Renal cortex interstitium (tissue), 11 donors: ENCODE data around the gene CA7. TPM values are rescaled to one million over a fixed set of nuclear protein-coding genes. Genes with fewer than 3 reads are reported as not detected.
"Not testable (repeated sequence)": the region's sequence is repeated elsewhere in the genome, so short reads cannot be mapped to it uniquely, and the experiment has no call there.

Source experiments
- DNase-seq, 11 donors: peaks; one replicate each; pipeline ENCODE4 v3.0.0-alpha.2; 2013; ENCODE audit warnings: low read depth in 9 of 11, low spot score in 4 of 11; ENCODE audit errors: extremely low read depth in 1 of 11
- polyA plus RNA-seq, 3 donors: library from polyadenylated mRNA; unstranded; fragments of 120-200 nt; gene quantifications; one replicate each; pipeline ENCODE4 v1.2.1, GENCODE V29; 2013; ENCODE audit not compliant: insufficient read length in 3 of 3

Gene CA7
- polyA plus RNA-seq, 3 donors: 0.28 to 0.45 (median 0.32) TPM

DNA sequence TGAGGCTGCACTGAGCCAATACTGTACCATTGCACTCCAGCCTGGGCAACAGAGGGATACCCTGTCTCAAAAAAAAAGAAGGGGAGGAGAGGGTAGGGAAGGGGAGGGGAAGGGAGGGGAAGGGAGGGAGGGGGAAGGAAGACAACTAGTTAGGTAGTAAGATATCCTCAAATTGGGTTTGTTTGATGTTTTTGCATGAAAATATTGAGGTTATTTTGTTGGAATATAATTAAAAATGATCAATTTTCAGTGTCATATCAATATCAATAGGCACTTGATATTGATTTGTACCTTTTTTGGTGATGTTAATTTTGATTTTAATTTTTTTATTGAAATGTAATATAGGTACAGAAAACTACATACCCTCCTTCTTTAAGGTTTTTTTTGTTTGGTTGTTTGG is 19.5 kb downstream of the CA7 start:
- DNase-seq: no peak

DNA sequence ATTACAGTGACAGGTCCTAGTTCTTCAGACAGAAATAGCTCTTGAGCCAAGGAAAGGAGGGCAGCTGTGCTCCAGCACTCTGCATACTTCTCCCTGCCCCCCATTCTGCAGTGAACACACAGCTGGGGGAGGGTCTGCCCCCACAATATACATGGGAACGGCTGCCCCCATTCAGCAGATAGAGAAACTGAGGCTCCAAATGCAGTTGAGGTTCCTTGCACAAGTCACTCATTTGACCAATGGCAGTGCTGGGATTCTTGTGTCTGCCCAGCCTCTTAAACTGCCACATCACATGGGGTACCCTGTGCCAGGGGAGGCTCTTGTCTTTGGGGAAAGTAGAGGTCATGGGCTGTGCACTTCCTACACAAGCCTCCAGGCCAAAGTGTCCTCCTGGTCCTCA is 25.2 kb downstream of the CA7 start:
- DNase-seq: no peak

GRCh38 chr16:66871363-66871762 is 27.1 kb downstream of the CA7 start:
- not testable (repeated sequence) for DNase-seq

- DNase-seq: no peak
Observed at GRCh38 chr16:66871840-66872239, 27.6 kb downstream of the CA7 start.

GRCh38 chr16:66872559-66872942 is 28.3 kb downstream of the CA7 start:
- DNase-seq: no peak

GRCh38 chr16:66872943-66873684 is 28.9 kb downstream of the CA7 start:
- peak in 9 of 11 donors; percentile 49 to 78 (median 72) for DNase-seq

- no peak for DNase-seq
Observed at GRCh38 chr16:66873685-66874055, 29.5 kb downstream of the CA7 start.

DNA sequence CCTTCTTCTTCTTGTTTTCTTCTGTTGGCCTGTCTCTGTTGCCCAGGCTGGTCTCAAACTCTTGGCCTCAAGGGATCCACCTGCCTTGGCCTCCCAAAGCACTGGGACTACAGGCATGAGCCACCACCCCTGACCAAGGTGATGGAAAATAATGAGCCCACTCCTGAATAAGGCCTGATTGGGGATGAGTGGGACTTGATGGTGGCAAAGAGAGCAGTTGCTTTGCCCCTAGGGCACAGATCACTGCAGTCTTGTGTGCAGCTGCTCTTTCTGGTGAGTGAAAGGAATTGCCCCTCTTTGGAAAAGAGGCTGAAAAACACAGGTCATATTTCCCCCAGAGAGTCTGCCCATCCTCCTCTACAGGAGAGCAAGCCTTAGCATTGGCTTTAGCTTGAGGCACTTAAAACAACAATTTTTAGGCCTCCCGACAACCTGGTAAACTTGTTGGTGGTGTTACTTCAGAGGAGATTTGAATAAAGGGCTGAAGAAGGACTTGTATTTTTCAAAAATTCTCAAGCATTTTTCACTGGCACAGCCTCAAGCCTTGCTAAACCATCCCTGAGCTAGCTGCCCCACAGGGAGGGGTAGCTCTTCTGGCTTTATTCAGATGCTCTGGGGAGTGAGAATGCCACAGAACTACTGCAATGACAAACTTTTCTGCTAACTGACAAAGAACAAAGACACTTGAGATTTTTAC is 30.0 kb downstream of the CA7 start:
- DNase-seq: no peak

DNA sequence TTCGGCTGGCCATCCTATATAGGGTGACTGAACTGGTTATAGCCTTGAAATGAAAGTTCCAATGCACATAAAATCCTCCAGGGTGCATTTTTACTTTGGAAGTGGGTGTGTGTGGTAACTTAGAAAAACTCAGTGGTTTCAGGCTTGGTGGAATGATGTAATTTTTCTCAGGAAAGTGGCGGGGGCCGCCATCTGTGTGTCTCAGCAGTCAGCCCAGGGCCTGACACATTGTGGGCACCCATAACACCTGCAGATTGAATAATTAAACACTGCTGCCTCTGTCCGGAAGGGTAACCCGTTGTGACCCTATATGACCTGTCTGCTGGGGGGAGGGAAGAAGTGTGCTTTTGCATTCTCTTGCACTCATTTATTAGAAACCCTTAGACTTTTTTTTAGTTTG is 33.9 kb downstream of the CA7 start:
- no peak for DNase-seq

- peak; percentile 83 to 95 (median 91) for DNase-seq
Observed at GRCh38 chr16:66880288-66881013, 36.2 kb downstream of the CA7 start, which contains the start of gene PDP2. Gene PDP2, plus strand, starts transcription at chr16:66880515. Its CDS starts 3,770 bp downstream, at chr16:66884285.

- DNase-seq: no peak
Observed at GRCh38 chr16:66881014-66881417, 36.8 kb downstream of the CA7 start.

- DNase-seq: no peak
Observed at GRCh38 chr16:66881560-66881959, 37.3 kb downstream of the CA7 start.

- DNase-seq: no peak
Observed at GRCh38 chr16:66881964-66882508, 37.8 kb downstream of the CA7 start.

DNA sequence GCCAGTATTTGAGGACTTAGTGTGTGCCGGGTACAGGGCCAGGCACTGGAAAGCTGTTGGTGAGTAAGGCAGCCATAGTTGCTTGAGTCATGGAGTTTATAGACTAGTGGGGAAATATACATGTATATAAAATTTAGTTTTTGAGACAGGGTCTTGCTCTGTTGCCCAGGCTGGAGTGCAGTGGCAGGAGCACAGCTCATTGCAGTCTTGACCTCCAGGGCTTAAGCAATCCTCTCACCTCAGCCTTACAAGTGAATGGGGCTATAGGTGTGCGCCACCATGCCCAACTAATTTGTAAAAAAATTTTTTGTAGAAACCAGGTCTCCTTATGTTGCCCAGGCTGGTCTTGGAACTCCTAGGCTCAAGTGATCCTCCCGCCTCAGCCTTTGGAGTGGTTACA is 38.5 kb downstream of the CA7 start:
- no peak for DNase-seq

DNA sequence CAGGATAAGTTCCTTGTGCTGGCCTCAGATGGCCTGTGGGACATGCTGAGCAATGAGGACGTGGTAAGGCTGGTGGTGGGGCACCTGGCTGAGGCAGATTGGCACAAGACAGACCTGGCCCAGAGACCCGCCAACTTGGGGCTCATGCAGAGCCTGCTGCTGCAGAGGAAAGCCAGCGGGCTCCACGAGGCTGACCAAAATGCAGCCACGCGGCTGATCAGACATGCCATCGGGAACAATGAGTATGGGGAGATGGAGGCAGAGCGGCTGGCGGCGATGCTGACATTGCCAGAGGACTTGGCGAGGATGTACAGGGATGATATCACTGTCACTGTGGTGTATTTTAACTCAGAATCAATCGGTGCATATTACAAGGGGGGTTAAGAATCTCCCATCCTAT is 41.3 kb downstream of the CA7 start:
- no peak for DNase-seq

DNA sequence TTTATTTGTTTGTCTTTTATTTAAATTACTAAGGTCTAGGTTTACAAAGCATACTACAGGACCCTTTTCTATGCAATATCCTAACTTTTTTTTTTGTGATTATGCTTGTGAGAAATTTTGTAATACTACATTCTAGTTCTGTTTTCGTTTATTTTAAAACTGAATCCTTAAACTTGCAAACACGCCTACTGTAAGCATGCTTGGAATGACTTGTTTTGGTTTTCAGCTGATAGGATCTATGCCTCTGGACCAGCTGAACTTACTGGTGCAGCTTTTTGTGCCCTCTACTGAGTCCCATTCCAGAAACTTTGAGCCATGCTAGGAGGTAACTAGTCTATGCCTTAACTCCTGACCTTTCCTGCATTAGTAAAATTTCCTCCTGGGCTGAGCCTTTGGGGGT is 42.1 kb downstream of the CA7 start:
- DNase-seq: no peak

DNA sequence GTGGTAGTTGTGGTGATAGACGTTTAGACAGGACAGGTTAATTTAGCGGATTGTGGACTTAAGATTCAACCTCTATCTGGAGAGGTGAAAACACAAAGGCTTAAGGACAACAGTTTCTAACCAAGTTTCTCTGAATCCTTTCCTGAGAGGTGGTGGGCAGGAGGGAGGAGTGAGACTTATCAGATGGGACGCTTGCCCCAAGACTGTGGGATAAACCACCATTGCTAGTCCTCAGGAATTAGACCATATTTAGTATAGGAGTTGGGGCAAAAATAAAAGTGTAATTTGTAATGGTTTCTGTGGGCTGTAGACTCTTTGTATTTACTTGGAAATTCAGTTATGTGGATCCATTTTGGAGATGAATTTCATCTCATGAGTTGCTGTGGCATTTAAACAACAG is 42.7 kb downstream of the CA7 start:
- DNase-seq: no peak

DNA sequence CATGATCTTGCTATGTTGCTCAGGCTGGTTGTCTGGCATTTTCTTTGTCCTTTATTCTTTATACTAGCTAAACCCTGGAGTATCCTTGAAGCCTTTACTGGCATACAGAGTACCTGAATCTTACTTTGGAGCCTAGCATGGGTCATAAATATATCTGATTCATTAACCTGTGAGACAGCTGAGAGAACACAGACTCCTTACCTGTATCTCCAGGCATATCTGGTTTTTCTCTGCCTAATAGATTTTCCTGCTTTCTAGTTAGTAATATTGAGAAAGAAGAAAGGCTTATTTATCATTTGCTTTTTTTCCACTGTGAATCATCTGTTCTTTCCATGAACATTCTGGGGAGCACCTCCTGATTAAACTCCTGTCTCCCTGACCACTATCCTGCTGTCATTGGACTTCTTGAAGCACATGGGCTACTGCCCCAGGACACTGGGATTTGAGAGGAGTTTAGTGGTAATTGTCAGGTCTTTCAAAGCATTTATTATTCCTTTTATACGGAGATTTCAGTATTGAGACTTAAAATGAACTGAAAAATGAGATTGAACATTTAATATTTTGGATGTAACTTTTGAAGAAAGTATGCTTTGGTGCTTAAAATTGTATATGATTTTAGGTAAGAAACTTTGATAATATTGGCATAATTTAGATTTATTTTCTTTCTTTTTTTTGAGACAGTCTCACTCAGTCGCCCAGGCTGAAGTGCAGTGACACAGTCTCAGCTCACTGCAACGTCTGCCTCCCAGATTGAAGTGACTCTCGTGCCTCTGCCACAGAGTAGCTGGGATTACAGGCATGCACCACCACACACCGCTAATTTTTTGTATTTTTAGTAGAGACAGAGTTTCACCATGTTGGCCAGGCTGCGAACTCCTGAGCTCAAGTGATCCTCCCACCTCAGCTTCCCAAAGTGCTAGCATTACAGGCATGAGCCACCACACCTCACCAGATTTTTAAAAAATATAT is 44.7 kb downstream of the CA7 start:
- no peak for DNase-seq

GRCh38 chr16:66889622-66890021 is 45.4 kb downstream of the CA7 start:
- no peak for DNase-seq
